ENCODE measurements around the gene SPO11.

The SPO11 gene

DNA sequence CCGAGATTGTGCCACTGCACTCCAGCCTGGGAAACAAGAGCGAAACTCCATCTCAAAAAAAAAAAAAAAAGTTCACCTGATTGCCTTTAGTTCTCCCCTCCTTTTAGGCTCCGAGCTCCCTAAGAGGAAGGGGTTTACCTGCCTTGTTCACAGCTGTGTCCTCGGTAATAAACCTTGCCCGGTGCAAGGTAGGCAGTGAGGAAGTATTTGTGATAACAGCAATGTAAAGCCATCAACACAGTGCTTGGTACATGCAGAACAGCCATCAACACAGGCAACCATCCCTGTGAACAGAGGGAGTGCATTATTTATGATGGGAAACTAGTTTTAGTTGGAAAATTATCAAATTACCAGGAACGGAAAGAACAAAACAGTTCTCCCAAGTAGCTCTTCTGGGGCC, 1.8 kb upstream of the SPO11 start:
- in situ Hi-C loops (cut with MboI; ENCODE audit: low sequenced_read_pairs, unreplicated experiment): loop anchor here (10.0 kb wide), 1 partner anchor 243 kb away; no protein-coding TSS in a partner anchor
- TF ChIP-seq, protein P1, sequence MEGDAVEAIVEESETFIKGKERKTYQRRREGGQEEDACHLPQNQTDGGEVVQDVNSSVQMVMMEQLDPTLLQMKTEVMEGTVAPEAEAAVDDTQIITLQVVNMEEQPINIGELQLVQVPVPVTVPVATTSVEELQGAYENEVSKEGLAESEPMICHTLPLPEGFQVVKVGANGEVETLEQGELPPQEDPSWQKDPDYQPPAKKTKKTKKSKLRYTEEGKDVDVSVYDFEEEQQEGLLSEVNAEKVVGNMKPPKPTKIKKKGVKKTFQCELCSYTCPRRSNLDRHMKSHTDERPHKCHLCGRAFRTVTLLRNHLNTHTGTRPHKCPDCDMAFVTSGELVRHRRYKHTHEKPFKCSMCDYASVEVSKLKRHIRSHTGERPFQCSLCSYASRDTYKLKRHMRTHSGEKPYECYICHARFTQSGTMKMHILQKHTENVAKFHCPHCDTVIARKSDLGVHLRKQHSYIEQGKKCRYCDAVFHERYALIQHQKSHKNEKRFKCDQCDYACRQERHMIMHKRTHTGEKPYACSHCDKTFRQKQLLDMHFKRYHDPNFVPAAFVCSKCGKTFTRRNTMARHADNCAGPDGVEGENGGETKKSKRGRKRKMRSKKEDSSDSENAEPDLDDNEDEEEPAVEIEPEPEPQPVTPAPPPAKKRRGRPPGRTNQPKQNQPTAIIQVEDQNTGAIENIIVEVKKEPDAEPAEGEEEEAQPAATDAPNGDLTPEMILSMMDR (IDR thresholded peaks at IDR 0.05; ENCODE audit: borderline replicate concordance, control extremely low read depth, extremely low read depth, insufficient read depth, missing control alignments): no peak
- DNase-seq (ENCODE audit: low spot score): no peak

DNA sequence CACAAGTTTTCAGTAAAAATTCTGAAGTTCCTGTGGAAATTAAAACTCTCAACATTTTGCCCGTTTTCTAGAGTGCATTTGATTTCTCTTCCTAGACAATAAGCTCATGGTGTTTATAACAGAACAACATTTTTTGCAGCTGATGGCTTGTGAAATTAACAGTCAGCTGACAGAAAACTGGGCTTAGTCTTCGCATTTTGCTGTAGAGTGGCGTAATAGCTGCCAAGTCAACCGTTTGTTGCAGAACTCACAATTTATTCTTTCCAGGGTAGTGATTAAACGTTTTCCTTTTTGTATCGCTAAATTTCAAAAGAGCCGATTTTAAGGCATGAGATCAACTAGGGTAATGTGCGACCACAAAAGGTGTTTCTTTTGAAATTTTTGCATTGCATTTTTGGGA, 1.4 kb downstream of the SPO11 start:
- TF ChIP-seq, protein P1 (IDR thresholded peaks at IDR 0.05; ENCODE audit: borderline replicate concordance, control extremely low read depth, extremely low read depth, insufficient read depth, missing control alignments): no peak
- no peak for DNase-seq (ENCODE audit: low spot score)
- in situ Hi-C loops (cut with MboI; ENCODE audit: low sequenced_read_pairs, unreplicated experiment): no loop called here

DNA sequence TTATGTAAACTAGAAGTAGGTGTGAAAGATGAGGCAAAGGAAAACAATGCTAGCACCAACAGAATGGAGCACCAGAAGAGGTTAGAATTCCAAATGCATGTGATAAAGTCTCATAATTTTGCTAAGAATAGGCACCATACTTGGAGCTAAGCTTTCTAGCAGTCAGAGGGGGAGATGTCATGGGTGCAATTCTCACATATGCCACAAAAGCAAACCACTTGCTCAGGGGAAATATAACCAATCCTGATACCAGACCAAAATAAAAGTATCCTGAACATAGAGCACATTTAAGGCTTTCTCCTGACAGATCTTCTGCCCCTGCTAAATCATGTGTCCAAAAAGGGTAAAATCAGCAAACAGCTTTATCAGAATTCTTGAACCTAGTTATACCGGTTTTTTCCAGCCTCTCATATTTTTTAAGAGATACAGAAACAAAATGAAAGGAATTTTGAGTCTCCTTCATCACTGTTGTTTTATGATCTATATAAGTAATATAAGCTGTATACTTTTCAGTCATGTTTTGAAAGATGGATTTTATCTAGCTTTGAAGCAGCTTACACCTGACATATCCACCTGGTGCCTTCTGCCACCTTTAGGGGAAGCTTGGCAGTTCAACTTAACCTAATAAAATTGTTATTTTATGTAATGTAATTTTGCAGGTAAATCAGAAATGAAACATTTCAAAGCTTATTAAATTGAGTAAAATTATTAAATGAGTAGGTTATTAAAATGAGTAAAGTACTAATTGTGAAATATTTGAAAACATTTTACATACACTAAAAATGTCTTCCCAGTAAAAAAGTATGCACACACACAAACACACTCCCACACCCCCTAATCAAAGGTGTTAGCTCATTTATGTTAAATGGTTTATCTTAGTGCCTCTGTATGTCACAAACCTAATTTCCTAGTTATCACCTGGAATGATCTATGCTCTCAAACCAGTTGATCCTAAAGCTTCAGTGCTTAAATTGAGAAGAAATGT, 2.8 kb downstream of the SPO11 start:
- DNase-seq (ENCODE audit: low spot score): no peak
- TF ChIP-seq, protein P1 (IDR thresholded peaks at IDR 0.05; ENCODE audit: borderline replicate concordance, control extremely low read depth, extremely low read depth, insufficient read depth, missing control alignments): no peak
- in situ Hi-C loops (cut with MboI; ENCODE audit: low sequenced_read_pairs, unreplicated experiment): no loop called here

- TF ChIP-seq, protein P1 (IDR thresholded peaks at IDR 0.05; ENCODE audit: borderline replicate concordance, control extremely low read depth, extremely low read depth, insufficient read depth, missing control alignments): no peak
- DNase-seq (ENCODE audit: low spot score): no peak
- in situ Hi-C loops (cut with MboI; ENCODE audit: low sequenced_read_pairs, unreplicated experiment): no loop called here
Measured at GRCh38 chr20:57335392-57335791, 5.8 kb downstream of the SPO11 start.

GRCh38 chr20:57341663-57342062, 12.1 kb downstream of the SPO11 start:
- in situ Hi-C loops (cut with MboI; ENCODE audit: low sequenced_read_pairs, unreplicated experiment): no loop called here
- TF ChIP-seq, protein P1 (IDR thresholded peaks at IDR 0.05; ENCODE audit: borderline replicate concordance, control extremely low read depth, extremely low read depth, insufficient read depth, missing control alignments): no peak
- DNase-seq (ENCODE audit: low spot score): no peak

- no peak for DNase-seq (ENCODE audit: low spot score)
- in situ Hi-C loops (cut with MboI; ENCODE audit: low sequenced_read_pairs, unreplicated experiment): no loop called here
- TF ChIP-seq, protein P1 (IDR thresholded peaks at IDR 0.05; ENCODE audit: borderline replicate concordance, control extremely low read depth, extremely low read depth, insufficient read depth, missing control alignments): no peak
Measured at GRCh38 chr20:57342829-57343228, 13.2 kb downstream of the SPO11 start.
